H1 (cell line): ENCODE measurements around the gene ARPC3. TPM values are rescaled to one million over a fixed set of nuclear protein-coding genes. Genes with fewer than 3 reads are reported as not detected.

Experiments
- CHD2 ChIP-seq: IDR thresholded peaks from 2 replicates; pipeline ENCODE4 v1.6.1; 2012; ENCODE audit warnings: low read length, improper control_type of control experiment
- CTBP2 ChIP-seq: IDR thresholded peaks from 2 replicates; pipeline ENCODE4 v1.7.0; 2011; ENCODE audit warnings: borderline replicate concordance, mild to moderate bottlenecking, moderate library complexity, mixed read lengths, low read length; ENCODE audit not compliant: insufficient read depth, insufficient read length
- PHF8 ChIP-seq: fragments of 200-600 bp; sonication (generic); conservative IDR thresholded peaks from 2 replicates; pipeline ENCODE4 v1.7.1; 2012; ENCODE audit warnings: low read depth, mild to moderate bottlenecking, inconsistent platforms, low read length, moderate library complexity
- TAF7 ChIP-seq: optimal IDR thresholded peaks from 2 replicates; pipeline ENCODE3; 2011; ENCODE audit warnings: low read depth, mild to moderate bottlenecking, inconsistent platforms, low read length, moderate library complexity, borderline replicate concordance
- polyA plus RNA-seq, 7 experiments: library from polyadenylated mRNA; depleted of rRNA in 3 of 7; stranded (reverse) in 5 of 7; unstranded in 2 of 7; fragments of >200 nt in 5 of 7; fragments of 200-250 nt in 2 of 7; gene quantifications; 1 replicate in 5 of 7; 2 replicates in 1 of 7; 4 replicates in 1 of 7; pipeline versions ENCODE4 v1.2.1 to v1.2.3, GENCODE V29; 2011 to 2013; ENCODE audit warnings: missing spikeins in 2 of 7, mixed read lengths in 2 of 7
- total RNA-seq: library from RNA; stranded (reverse); fragmentation: NEBNext Ultra II Directional; extraction: Animal tissue kit (Norgen Biotek cat#: 25700); gene quantifications from 2 replicates; pipeline ENCODE4 v1.2.1, GENCODE V29; 2021

Gene ARPC3
- total and polyA plus RNA-seq, 2 of the 8 experiments (the other 6 are each of a cell fraction or from before 2014, with no cell fraction given) = 36.7 to 160 TPM

GRCh38 chr12:110467847-110468213 lies 17.7 kb upstream of the ARPC3 start (continued):
- TF ChIP-seq TAF7 = peak; percentile 84
- TF ChIP-seq PHF8 = peak; percentile 81
- TF ChIP-seq CHD2 = no peak
- TF ChIP-seq CTBP2 = no peak
